Mesendoderm (in vitro differentiated cells): ENCODE data around the gene TRAK1.

Experiments
- DNase-seq: peaks from one replicate; pipeline ENCODE4 v3.0.0; 2013
- H2AK5ac ChIP-seq: 2 replicates; pipeline ENCODE4 v1.6.1; 2013; ENCODE audit warnings: low read length, inconsistent platforms
- H2BK120ac ChIP-seq: 2 replicates; pipeline ENCODE4 v1.6.1; 2013; ENCODE audit warnings: low read depth, mild to moderate bottlenecking, low read length, moderate library complexity, mixed read lengths
- H2BK15ac ChIP-seq: replicated peaks from 2 replicates; pipeline ENCODE4 v1.6.1; 2013; ENCODE audit warnings: low read depth, mild to moderate bottlenecking, moderate library complexity
- H2BK5ac ChIP-seq: 2 replicates; pipeline ENCODE4 v1.6.1; 2013; ENCODE audit warnings: low read length, inconsistent platforms
- H3K18ac ChIP-seq: 2 replicates; pipeline ENCODE4 v1.6.1; 2013; ENCODE audit warnings: mild to moderate bottlenecking, low read length, mixed read lengths
- H3K23ac ChIP-seq: one replicate; pipeline ENCODE4 v1.6.1; 2013; ENCODE audit warnings: low read length
- H3K27ac ChIP-seq: 2 replicates; pipeline ENCODE4 v1.5.1; 2013; ENCODE audit warnings: low read depth, mild to moderate bottlenecking, inconsistent platforms, low read length, moderate library complexity
- H3K27me3 ChIP-seq: 2 replicates; pipeline ENCODE4 v1.6.1; 2013; ENCODE audit warnings: low read length, control low read depth, mild to moderate bottlenecking, inconsistent platforms; ENCODE audit not compliant: insufficient read depth, poor library complexity
- H3K36me3 ChIP-seq: 2 replicates; pipeline ENCODE4 v1.6.1; 2013; ENCODE audit warnings: low read length, inconsistent platforms; ENCODE audit not compliant: control insufficient read depth, insufficient read depth
- H3K4ac ChIP-seq: one replicate; pipeline ENCODE4 v1.6.1; 2013; ENCODE audit warnings: low read depth, mild to moderate bottlenecking, low read length, moderate library complexity
- H3K4me1 ChIP-seq: 2 replicates; pipeline ENCODE4 v1.6.1; 2013; ENCODE audit warnings: low read depth, low read length, inconsistent platforms; ENCODE audit not compliant: control insufficient read depth
- H3K4me2 ChIP-seq: 2 replicates; pipeline ENCODE4 v1.6.1; 2013; ENCODE audit warnings: low read length
- H3K4me3 ChIP-seq: 2 replicates; pipeline ENCODE4 v1.5.1; 2013; ENCODE audit warnings: mild to moderate bottlenecking, low read length
- H3K56ac ChIP-seq: one replicate; pipeline ENCODE4 v1.6.1; 2013; ENCODE audit warnings: low read length
- H3K79me1 ChIP-seq: 2 replicates; pipeline ENCODE4 v1.6.1; 2013; ENCODE audit warnings: low read length, inconsistent platforms
- H3K79me2 ChIP-seq: 2 replicates; pipeline ENCODE4 v1.6.1; 2013; ENCODE audit warnings: mild to moderate bottlenecking, low read length; ENCODE audit not compliant: control insufficient read depth, insufficient read depth
- H3K9ac ChIP-seq: 2 replicates; pipeline ENCODE4 v1.6.1; 2013; ENCODE audit warnings: low read length, inconsistent platforms
- H4K5ac ChIP-seq: one replicate; pipeline ENCODE4 v1.6.1; 2013; ENCODE audit warnings: low read length
- H4K8ac ChIP-seq: one replicate; pipeline ENCODE4 v1.6.1; 2013; ENCODE audit warnings: low read depth, mild to moderate bottlenecking, control low read depth, low read length, moderate library complexity
- WGBS: extraction: QIAGEN DNeasy Blood & Tissue Kit; methylation state at CpG from one replicate; pipeline ENCODE4 v1.1.7; 2013; ENCODE audit warnings: low lambda C conversion rate, missing lambda C conversion rate; ENCODE audit not compliant: insufficient coverage; ENCODE audit errors: extremely low coverage; 5-methylcytosine and 5-hydroxymethylcytosine counted together

The TRAK1 gene

DNA sequence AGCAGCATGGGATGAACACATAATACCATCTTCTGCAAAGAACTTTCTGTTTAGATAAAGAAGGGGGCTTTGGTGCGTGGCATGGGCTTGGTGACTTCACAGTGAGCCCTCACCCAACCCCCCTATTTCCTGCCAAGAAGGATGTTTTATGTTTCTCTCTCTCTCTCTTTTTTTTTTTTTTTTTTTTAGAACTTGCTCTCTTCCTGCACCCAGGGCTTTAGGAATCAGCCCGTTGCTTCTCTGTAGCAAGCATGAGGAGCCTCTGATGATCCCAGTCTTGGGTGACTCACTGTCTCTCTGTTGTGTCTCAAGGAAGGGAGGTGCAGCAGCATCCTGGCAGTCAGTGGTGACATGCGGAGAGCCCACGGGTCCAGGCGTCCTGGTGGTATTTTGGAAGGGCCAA lies 125.8 kb downstream of the TRAK1 start:
- no peaks in the 10 kb centered on the region for H3K36me3 ChIP-seq
- H4K5ac ChIP-seq: no peak overlapping the region
- no peak overlapping the region for H2BK5ac ChIP-seq
- no peak overlapping the region for H3K4me2 ChIP-seq
- no peaks in the 10 kb centered on the region for H3K27me3 ChIP-seq
- H3K23ac ChIP-seq: no peak overlapping the region
- DNase-seq: peak; percentile 64
- H3K56ac ChIP-seq: no peak overlapping the region
- H3K4me1 ChIP-seq: no peaks in the 10 kb centered on the region
- H3K18ac ChIP-seq: no peak overlapping the region
- H3K9ac ChIP-seq: no peak overlapping the region
- H3K4me3 ChIP-seq: no peak overlapping the region
- H2AK5ac ChIP-seq: no peak overlapping the region
- no peak overlapping the region for H3K4ac ChIP-seq
- WGBS: no CpG with 5 or more reads among the region's 5 CpGs
- H4K8ac ChIP-seq: no peak overlapping the region
- H3K27ac ChIP-seq: no peak overlapping the region
- H3K79me2 ChIP-seq: no peaks in the 10 kb centered on the region
- H3K79me1 ChIP-seq: no peaks in the 10 kb centered on the region
- no peak overlapping the region for H2BK120ac ChIP-seq
- no peak overlapping the region for H2BK15ac ChIP-seq

DNA sequence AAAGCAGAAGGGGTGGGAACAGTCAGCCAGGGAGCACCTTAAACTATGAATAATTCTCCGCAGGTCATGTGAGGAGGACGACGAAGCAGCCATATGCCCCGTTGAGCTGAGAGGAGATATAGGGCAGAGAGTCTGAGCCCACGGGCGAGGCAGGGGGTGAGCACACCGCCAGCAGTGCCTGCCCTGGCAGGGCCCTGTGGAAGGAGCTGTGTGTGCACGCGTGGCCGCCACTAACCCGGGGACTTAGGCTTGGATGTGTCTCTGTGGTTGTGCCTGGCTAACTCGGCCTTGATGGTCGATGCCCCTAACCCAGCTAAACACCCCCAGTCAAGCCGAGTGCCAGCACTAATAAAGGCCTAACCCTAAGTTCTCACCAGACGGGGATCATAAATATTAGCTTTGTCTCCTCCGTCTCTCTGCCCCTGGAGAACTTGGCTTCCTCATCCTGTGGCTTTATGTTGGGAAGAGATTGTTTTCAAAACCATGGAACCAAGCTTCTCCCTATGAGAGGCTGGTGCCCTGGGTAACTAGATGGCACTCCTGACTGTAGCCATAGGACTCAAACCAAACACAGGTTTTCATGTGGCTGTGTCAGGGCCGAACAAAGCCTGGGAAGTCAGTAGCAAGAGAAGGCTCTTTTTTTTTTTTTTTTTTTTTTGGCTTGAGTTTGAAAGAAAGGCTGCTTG lies 129.4 kb downstream of the TRAK1 start:
- Histone ChIP-seq H3K36me3 (peaks cover 2% of the 10 kb centered on the region), H3K27ac (no peak overlapping the region), H3K27me3 (no peaks in the 10 kb centered on the region), H3K4me1 (no peaks in the 10 kb centered on the region), H3K79me1 (no peaks in the 10 kb centered on the region), H2BK15ac (no peak overlapping the region), H2AK5ac (no peak overlapping the region), H4K5ac (no peak overlapping the region), H3K79me2 (no peaks in the 10 kb centered on the region), H3K4me2 (no peak overlapping the region), H3K9ac (no peak overlapping the region), H3K4ac (no peak overlapping the region), H3K23ac (no peak overlapping the region), H2BK120ac (no peak overlapping the region), H3K4me3 (no peak overlapping the region), H2BK5ac (no peak overlapping the region), H3K56ac (no peak overlapping the region), H4K8ac (no peak overlapping the region), H3K18ac (no peak overlapping the region)
- no CpG with 5 or more reads among the region's 17 CpGs for WGBS
- DNase-seq: no peak

GRCh38 chr3:42222942-42223693 lies 132.0 kb downstream of the TRAK1 start:
- no peaks in the 10 kb centered on the region for H3K79me2 ChIP-seq
- no peak overlapping the region for H3K4me2 ChIP-seq
- no peak overlapping the region for H3K4me3 ChIP-seq
- no peaks in the 10 kb centered on the region for H3K79me1 ChIP-seq
- no peak overlapping the region for H3K27ac ChIP-seq
- H4K8ac ChIP-seq: no peak overlapping the region
- H2AK5ac ChIP-seq: no peak overlapping the region
- no peak overlapping the region for H4K5ac ChIP-seq
- no CpG with 5 or more reads among the region's 31 CpGs for WGBS
- no peak overlapping the region for H2BK120ac ChIP-seq
- no peak overlapping the region for H3K23ac ChIP-seq
- no peak overlapping the region for H2BK15ac ChIP-seq
- no peak overlapping the region for H3K4ac ChIP-seq
- no peak overlapping the region for H3K56ac ChIP-seq
- peaks cover 2% of the 10 kb centered on the region for H3K36me3 ChIP-seq
- H3K9ac ChIP-seq: no peak overlapping the region
- no peak overlapping the region for H3K18ac ChIP-seq
- no peaks in the 10 kb centered on the region for H3K27me3 ChIP-seq
- H2BK5ac ChIP-seq: no peak overlapping the region
- H3K4me1 ChIP-seq: no peaks in the 10 kb centered on the region
- no peak for DNase-seq

DNA sequence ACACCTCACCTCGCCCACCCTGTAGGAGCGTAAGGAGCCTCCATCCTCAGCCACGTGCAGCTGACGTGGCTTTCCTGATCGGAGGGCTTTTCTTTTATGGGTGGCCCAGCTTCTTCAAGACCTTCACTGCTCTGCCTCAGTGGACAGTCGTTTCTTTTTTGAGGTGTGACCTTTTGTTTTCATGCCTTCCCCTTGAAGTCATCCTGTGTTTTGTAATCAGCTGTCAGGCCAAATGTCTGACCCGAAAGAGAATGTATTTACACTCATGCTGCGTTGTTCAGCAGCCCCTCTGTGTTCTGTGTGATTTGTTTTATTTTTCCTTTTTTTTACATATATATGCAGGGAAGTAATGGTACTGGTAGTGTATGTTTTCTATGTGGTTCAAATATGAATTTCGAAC lies 133.0 kb downstream of the TRAK1 start:
- H3K4ac ChIP-seq: no peak overlapping the region
- no peak overlapping the region for H4K8ac ChIP-seq
- H3K18ac ChIP-seq: no peak overlapping the region
- H3K79me1 ChIP-seq: no peaks in the 10 kb centered on the region
- H3K4me1 ChIP-seq: no peaks in the 10 kb centered on the region
- H3K56ac ChIP-seq: no peak overlapping the region
- no peak overlapping the region for H3K4me2 ChIP-seq
- no CpG with 5 or more reads among the region's 9 CpGs for WGBS
- no peak overlapping the region for H2BK15ac ChIP-seq
- no peak overlapping the region for H3K27ac ChIP-seq
- no peak overlapping the region for H2BK5ac ChIP-seq
- no peak overlapping the region for H2BK120ac ChIP-seq
- H4K5ac ChIP-seq: no peak overlapping the region
- H2AK5ac ChIP-seq: no peak overlapping the region
- no peak overlapping the region for H3K4me3 ChIP-seq
- DNase-seq: no peak
- H3K27me3 ChIP-seq: no peaks in the 10 kb centered on the region
- H3K9ac ChIP-seq: no peak overlapping the region
- no peak overlapping the region for H3K23ac ChIP-seq
- no peaks in the 10 kb centered on the region for H3K79me2 ChIP-seq
- peaks cover 2% of the 10 kb centered on the region for H3K36me3 ChIP-seq

- Histone ChIP-seq H3K56ac (no peak overlapping the region), H3K79me2 (no peaks in the 10 kb centered on the region), H3K36me3 (peaks cover 2% of the 10 kb centered on the region), H4K5ac (no peak overlapping the region), H3K9ac (no peak overlapping the region), H3K18ac (no peak overlapping the region), H3K27me3 (no peaks in the 10 kb centered on the region), H3K27ac (no peak overlapping the region), H3K4me3 (no peak overlapping the region), H2BK120ac (no peak overlapping the region), H3K23ac (no peak overlapping the region), H3K79me1 (no peaks in the 10 kb centered on the region), H2AK5ac (no peak overlapping the region), H2BK15ac (no peak overlapping the region), H3K4ac (no peak overlapping the region), H3K4me2 (no peak overlapping the region), H4K8ac (no peak overlapping the region), H3K4me1 (no peaks in the 10 kb centered on the region), H2BK5ac (no peak overlapping the region)
- no peak for DNase-seq
- WGBS: no CpG with 5 or more reads among the region's 12 CpGs
Measured at GRCh38 chr3:42224658-42225421, 133.7 kb downstream of the TRAK1 start.
